ENCODE results near the gene MAP1LC3C. TPM values are rescaled to one million over a fixed set of nuclear protein-coding genes. Genes with fewer than 3 reads are reported as not detected.

The MAP1LC3C gene
- not detected for polyA plus RNA-seq (2013, experiment 1 of 2; ENCODE audit: insufficient read length)
- polyA plus RNA-seq (2013, experiment 2 of 2; ENCODE audit: insufficient read length), result not detected

DNA sequence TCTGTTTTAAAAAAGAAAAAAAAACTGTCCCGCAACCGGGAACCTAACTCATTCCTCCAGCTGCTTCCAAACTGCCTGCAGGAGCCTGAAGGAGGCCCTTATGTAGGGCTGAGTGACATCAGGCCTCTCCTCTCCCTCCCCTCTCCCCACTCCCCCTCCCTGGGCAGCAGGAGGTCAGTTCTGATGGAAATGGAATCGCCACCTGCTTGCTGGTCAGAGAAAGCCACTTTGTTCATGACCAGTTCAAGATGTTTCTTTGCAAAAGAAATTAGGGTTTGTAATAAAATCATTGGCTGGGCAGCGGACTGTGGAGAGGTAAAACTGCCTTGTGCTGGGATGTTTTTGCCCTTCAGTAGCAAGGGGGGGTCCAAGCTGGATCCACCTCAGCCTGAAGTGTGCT lies at the start of gene MAP1LC3C:
Gene MAP1LC3C, minus strand, starts transcription at position 73 of the 400 bp plus-strand sequence. CDS start 90 bp downstream, outside the sequence.
- no peak for DNase-seq

GRCh38 chr1:242043165-242043564 lies 44.3 kb upstream of the MAP1LC3C start:
- DNase-seq, result no peak

DNA sequence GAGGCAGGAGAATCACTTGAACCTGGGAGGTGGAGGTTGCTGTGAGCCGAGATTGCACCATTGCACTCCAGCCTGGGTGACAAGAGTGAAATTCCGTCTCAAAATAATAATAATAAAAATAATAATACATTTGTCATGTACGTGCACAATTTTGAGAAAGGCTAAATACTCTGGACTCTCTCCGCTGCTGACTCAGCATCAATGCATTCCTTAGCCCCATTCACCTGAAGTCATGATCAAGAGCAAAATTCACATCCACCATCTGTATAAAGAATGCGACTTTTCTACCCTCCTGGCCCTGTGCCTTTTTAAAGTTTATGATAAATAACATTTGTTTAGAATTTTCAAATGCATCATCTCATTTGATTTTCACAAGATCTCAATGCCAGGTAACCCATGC lies 35.5 kb upstream of the MAP1LC3C start:
- DNase-seq, result no peak

GRCh38 chr1:242033447-242033846 lies 34.5 kb upstream of the MAP1LC3C start:
- no peak for DNase-seq

DNA sequence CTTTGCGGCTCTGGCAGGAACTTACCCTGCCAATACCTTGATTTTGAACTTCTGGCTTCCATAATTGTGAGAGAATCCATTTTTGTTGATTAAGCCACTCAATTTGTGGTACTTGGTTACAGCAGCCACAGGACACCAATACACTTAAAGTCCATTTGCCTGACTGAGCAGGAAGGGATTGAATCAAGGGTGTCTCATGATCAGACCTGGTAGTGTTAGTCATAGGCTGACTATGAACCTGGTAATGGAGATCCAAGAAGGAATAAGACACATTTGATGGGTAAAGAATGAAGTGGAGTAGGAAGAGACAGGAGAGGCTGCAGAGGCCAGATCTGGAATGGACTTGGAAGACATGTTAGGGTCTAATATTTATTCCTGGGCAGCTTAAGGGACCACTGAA lies 31.2 kb upstream of the MAP1LC3C start:
- no peak for DNase-seq

DNA sequence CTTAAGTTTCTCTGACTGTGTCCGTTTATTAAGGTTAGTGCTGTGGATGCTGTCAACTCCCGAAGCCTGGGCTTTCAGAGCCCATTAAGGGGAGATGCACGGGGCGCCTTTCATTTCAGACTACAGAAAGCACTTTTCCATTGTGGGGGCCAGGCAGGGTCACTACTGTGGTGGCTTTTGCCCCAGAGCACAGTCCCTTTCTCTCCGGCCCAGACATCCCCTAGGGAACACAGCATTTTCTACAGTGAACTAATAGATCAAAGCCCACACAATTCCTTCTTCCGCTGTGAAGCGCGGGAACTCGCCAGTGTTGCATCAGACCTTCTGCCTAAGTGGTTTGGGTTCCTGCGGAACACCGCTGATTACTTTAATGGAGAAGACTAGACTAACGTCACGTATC lies 26.8 kb upstream of the MAP1LC3C start:
- DNase-seq, result no peak

- no peak for DNase-seq
Observed at GRCh38 chr1:242023805-242024204, 24.9 kb upstream of the MAP1LC3C start.

- no peak for DNase-seq
Observed at GRCh38 chr1:242019018-242019417, 20.1 kb upstream of the MAP1LC3C start.

GRCh38 chr1:242017580-242018233 lies 18.8 kb upstream of the MAP1LC3C start:
- peak; percentile 50 for DNase-seq

DNA sequence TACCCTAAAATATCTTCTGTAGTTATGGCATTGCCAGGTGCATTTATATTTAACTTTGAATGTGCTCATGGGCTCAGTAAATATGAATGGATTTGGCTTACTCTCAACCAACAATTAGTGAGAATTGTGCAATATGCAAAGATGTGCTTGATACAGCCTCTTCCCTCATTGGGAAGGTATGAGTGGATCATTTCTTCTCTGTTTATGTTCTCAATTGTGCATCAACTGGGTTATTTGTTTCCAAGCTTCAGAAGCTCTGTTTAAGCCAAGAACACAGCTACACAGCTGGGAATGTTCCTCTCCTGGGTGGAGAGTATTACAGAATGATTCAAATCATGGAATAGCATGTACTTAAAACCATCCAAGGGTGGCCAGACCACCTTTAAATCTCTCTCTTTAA lies 17.6 kb upstream of the MAP1LC3C start:
- DNase-seq, result no peak

DNA sequence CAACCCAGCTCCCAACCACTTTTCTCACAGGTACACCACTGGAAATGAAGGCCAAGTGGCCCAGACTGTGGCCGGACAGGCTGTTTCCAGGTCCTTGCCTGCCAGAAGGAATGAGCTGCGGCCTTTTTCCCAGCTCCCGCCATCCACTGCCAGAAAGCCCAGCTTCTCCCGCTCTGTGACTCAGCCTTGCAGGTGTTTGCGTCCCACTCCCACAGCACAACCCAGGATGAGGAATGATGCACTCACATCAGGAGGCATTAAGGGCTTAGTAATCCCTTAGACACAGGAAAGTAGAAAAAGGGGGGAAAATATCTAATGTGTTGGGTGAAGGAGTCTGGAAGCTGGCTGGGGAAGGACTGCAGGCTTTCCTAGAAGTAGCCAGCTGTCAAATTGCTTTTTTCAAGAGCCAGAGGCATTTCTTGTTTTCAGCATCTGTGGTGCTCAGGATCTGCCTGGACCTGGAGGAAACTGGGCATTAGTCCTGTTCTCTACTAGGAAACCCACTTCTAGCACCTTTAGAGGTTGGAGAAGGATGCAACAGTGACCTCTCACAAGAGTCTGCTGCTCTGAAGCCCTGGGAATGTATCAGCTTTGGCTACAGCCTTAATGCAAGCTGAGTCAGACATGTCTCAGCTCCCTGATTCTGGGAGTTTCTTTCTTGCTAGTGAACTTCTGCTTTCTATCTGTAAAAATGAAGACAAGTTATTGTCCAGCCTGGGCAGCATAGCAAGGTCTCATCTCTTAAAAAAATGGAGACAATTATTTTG lies 13.2 kb upstream of the MAP1LC3C start:
- DNase-seq, result no peak

DNA sequence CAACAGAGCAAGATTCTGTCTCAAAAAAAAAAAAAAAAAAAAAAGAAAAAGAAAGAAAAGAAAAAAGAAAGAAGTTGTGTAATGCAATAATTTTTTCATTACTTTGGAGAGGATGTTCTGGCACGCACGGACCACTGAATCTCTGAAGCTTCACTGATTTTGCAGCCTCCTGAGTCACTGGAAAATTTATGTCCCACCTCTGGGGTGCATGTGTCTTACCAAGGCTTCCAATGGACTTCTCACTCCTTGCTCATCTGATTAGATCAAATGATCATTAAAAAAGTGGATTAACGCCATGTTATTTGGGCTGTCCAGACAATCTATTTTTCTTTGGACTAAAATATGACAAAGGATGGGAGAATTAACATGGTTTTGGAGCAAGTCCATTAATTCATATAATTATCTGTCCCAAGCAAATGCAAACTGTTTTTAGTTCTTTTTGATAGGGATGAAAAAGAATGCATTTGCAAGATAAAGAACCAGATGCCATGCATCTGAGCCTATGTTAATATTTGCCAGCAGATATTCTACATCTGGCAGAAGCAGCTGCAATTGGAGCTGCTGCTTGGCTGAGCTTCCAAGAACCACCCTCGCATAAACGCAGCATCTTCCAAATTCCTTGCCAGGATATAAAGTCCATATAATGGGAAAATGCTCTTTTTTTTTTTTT lies 10.1 kb upstream of the MAP1LC3C start:
- no peak for DNase-seq

DNA sequence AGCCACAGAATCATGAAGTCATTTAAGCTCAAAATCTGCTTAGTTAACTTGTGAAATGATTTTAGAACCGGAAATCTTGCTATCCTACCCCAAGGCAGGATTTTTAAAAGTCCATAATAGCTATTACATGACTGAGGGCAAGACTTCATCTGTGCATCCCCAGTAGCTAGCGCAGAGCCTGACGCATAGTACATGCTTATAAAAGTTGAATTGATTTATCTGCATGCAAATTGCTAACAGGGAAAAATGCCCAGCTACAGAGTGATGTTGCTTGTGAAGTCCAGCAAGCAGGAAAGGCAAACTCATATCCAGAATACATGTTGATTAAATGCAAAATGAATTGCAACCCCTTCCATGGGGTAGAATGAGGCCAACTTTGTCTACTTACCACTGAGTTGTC lies 8.1 kb upstream of the MAP1LC3C start:
- no peak for DNase-seq

DNA sequence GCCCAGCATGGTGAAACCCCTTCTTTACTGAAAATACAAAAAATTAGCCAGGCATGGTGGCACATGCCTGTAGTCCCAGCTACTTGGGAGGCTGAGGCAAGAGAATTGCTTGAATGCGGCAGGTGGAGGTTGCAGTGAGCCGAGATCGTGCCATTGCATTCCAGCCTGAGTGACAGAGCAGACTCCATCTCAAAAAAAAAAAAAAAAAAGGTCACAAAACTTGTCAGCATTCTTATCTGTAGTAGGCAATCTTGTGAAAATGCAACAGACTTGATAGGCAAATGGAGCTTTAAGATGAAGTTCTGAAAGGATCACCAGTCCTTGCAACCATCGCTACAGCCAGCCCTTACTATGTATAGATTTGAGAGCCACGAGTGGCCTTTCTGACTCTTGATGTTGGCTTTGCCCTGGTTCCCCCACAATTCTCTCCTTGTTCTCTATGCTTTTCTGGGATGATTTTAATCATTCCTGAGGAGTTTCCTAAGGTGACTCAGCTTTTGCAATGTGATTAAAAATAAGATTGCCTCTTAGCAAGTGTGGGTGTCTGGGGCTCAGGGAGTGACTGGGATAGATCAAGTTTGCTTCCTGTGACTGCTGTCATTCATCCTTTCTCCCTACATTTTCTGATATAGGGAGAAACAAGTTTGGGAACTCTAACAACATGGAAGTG lies 7.1 kb upstream of the MAP1LC3C start:
- DNase-seq, result peak; percentile 15

- DNase-seq, result no peak
Observed at GRCh38 chr1:242004751-242005495, 6.0 kb upstream of the MAP1LC3C start.

DNA sequence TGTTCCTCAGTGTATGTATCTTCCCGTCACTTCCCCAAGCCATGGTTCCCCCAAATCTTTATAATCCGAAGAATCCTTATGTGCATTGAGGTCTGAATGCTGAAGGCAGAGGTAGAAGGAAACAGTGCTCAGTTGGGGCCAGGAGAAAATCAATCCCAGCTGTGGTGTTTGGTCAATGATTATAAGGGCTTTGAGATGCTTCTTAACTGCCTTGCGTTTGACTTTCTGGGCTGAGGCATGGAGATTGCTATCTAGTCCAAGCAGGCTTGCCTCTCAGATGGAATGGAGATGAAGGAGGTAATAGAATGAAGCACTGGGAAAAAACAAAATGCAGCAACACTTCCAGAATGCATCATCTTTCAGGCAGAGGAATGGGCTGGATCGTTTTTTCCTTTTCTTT lies 3.6 kb upstream of the MAP1LC3C start:
- DNase-seq, result no peak

- no peak for DNase-seq
Observed at GRCh38 chr1:242002072-242002471, 3.2 kb upstream of the MAP1LC3C start.

- DNase-seq, result no peak
Observed at GRCh38 chr1:242000434-242000833, 1.5 kb upstream of the MAP1LC3C start.

GRCh38 chr1:241998412-241998921 lies 431 bp downstream of the MAP1LC3C start:
- peak; percentile 78 for DNase-seq

DNA sequence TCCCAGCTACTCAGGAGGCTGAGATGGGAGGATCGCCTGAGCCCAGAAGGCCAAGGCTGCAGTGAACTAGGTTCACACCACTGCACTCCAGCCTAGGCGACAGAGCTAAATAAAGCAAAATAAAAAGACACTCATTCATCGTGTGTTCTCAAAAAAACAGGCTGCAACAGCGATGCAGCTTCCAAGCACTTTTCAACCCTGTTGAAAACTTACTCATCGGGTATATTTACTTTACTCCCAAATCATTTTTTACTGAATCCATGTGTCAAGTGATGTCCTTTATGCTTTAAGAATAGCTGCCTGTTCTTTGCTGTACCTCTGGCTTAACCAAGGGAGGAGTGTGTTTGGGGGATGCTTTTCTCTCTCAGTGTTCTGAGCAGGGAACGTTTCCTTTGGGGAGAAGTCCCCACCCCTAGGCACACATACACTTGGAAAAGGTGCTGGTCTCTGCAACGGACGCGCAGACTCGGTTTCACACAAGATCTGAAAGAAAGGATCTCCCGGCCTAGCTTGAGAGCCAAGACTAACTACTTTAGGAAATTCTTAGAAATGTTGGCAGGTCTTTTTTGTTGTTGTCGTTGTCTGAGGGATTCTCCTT lies 1.4 kb downstream of the MAP1LC3C start:
- DNase-seq, result no peak

DNA sequence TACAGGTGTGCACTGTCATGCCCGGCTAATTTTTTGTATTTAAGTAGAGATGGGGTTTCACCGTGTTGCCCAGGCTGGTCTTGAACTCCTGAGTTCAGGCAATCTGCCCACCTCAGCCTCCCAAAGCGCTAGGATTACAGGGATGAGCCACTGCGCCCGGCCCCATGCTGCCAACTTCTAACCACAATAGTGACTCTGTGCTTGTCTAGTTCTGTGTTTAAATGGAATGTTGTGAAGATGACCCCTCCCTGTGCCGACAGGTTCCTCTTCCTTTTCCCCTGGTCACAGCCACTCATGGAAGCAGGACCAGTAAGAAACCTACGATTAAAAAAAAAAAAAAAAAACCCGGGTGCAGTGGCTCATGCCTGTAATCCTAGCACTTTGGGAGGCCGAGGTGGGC lies 4.7 kb downstream of the MAP1LC3C start:
- DNase-seq, result no peak

DNA sequence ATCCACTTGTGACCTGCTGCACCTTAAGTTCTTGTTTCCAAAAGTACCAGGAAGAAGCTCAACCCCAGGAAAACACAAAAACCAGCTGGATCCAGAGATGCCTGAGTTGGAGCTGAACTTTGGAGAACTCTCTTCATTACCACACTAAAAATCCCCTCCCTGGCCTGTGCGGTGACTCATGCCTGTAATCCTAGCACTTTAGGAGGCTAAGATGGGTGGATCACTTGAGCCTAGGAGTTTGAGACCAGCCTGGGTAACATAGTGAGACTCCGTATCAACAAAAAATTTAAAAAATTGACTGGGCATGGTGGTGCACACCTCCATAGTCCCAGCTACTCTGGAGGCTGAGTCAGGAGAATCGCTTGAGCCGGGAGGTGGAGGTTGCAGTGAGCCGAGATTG lies 6.2 kb downstream of the MAP1LC3C start:
- DNase-seq, result peak; percentile 20

Measured in fibroblast of skin of back (primary cell).